ENCODE measurements around the gene RIMBP2.
"Not testable (repeated sequence)": the region's sequence is repeated elsewhere in the genome, so short reads cannot be mapped to it uniquely, and the experiment has no call there.

RIMBP2 gene, protein sequence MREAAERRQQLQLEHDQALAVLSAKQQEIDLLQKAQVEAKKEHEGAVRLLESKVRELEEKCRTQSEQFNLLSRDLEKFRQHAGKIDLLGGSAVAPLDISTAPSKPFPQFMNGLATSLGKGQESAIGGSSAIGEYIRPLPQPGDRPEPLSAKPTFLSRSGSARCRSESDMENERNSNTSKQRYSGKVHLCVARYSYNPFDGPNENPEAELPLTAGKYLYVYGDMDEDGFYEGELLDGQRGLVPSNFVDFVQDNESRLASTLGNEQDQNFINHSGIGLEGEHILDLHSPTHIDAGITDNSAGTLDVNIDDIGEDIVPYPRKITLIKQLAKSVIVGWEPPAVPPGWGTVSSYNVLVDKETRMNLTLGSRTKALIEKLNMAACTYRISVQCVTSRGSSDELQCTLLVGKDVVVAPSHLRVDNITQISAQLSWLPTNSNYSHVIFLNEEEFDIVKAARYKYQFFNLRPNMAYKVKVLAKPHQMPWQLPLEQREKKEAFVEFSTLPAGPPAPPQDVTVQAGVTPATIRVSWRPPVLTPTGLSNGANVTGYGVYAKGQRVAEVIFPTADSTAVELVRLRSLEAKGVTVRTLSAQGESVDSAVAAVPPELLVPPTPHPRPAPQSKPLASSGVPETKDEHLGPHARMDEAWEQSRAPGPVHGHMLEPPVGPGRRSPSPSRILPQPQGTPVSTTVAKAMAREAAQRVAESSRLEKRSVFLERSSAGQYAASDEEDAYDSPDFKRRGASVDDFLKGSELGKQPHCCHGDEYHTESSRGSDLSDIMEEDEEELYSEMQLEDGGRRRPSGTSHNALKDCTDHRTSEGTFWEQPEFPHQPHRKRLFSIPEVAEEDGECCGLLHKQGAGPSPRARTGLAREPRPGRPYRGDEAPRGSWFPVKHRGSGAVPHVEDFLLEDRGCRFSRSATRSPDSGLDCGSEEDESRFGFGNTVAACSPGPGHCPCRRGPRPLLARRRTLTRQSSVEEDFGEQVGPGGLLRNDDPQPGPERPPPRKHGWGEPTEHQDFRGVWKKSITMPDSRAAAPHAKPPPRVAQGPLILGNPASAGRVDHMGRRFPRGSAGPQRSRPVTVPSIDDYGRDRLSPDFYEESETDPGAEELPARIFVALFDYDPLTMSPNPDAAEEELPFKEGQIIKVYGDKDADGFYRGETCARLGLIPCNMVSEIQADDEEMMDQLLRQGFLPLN (N-terminal part only)

GRCh38 chr12:130715998-130716968 is at the start of gene RIMBP2:
RIMBP2 (minus strand) TSS chr12:130716299; CDS start chr12:130479013, 237,286 bp downstream.
- peak; percentile 82 for FAIRE-seq
- DNase-seq (ENCODE audit: low spot score) = peak; percentile 70

- peak; percentile 99 for FAIRE-seq
- DNase-seq (ENCODE audit: low spot score) = peak; percentile 31
Measured at GRCh38 chr12:130765186-130765659, 49.1 kb upstream of the RIMBP2 start.

GRCh38 chr12:130764475-130765185 is 48.5 kb upstream of the RIMBP2 start:
- peak; percentile 50 for DNase-seq (ENCODE audit: low spot score)
- no peak for FAIRE-seq

DNA sequence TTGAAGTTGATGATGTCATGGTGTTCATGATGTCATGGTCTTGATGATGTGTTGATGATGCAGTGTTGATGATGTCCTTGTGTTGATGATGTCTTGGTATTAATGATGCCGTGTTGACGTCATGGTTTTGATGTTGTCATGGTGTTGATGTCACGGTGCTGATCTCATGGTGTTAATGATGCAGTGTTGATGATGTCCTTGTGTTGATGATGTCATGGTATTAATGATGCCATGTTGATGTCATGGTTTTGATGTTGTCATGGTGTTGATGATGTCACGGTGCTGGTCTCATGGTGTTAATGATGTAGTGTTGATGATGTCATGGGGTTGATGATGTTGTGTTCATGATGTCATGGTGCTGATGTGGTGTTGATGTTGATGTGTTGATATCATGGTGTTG is 48.0 kb upstream of the RIMBP2 start:
- DNase-seq (ENCODE audit: low spot score) = no peak

DNA sequence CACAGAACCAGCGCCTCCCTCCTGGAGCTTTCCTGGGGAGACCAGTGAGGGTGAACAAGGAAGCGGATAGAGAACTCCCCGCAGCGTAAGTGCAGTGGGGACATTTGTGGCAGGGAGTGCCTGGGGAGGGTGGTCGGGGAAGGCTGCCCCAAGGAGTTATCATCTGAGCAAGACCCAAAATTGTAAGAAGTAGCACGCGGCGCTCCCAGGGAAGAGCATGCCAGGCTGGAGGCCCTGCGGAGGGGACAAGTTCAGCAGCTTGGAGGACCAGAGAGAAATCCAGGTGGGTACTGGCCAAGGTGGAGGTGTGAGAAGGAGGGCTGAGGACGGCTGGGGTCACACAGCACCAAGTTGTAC is 46.2 kb upstream of the RIMBP2 start:
- no peak for FAIRE-seq

More for the DNA sequence above, 48.0 kb upstream of the RIMBP2 start:
- FAIRE-seq = no peak

GRCh38 chr12:130761537-130762318 is 45.6 kb upstream of the RIMBP2 start:
- FAIRE-seq (no peak), DNase-seq (ENCODE audit: low spot score) (peak; percentile 51)

More for the DNA sequence above, 46.2 kb upstream of the RIMBP2 start:
- DNase-seq (ENCODE audit: low spot score) = no peak

GRCh38 chr12:130754234-130754901 is 38.3 kb upstream of the RIMBP2 start:
- DNase-seq (ENCODE audit: low spot score) (no peak), FAIRE-seq (no peak)

- FAIRE-seq (no peak), DNase-seq (ENCODE audit: low spot score) (no peak)
Measured at GRCh38 chr12:130752692-130753230, 36.7 kb upstream of the RIMBP2 start.

DNA sequence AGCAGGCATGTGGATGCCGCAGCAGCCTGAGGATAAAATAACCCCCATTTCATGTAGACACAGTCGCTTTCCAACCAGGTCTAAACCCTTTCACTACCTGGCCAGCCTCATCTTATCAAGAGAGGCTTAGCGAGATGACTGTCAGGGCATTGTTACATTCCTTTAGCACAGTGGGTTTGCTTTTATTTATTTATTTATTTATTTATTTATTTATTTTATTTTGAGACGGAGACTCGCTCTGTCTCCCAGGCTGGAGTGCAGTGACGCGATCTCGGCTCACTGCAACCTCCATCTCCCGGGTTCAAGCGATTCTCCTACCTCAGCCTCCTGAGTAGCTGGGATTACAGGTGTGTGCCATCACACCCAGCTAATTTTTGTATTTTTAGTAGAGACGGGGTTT is 35.9 kb upstream of the RIMBP2 start:
- not testable (repeated sequence) for DNase-seq (ENCODE audit: low spot score); FAIRE-seq

- FAIRE-seq (no peak), DNase-seq (ENCODE audit: low spot score) (no peak)
Measured at GRCh38 chr12:130748786-130749185, 32.7 kb upstream of the RIMBP2 start.

DNA sequence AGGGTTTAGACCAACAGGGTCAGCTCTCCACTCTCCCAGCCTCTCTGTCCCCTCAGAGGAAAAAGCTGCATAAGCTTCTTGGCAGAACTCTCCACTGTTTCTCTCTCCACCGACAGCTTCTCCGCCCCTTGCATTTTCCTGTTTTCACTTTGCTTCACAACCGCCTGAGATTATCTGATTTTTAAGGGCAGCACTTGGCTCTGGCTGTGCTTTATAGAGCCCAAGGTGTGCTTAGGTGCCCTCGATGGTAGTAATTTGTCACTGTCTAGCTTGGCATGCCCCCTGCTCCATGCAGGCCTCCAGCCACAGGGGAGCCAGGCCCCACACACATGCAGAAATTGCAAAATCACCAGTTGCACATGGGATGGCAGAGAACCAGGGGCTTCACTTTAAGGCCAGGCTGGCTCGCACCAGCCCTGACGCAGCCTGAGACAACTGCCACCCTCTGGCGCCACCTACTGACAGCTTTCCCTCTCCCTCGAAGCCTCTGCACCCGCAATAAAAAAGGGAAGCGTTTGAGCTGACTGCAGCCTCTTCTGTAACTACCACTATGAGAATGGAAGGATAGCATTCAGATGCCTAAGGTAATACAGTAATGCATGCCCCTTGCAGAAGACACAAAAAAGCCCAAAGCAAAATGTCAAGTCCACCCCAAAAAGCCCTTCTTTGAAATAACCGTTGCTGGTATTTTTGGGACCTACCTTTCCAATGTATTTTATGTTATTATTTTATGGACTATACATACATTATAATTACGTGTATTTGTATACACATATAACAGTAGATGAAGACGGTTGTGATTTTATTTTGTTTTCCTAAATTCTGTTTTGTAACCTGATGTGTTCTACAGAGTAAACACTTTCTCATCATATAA is 32.0 kb upstream of the RIMBP2 start:
- peak; percentile 67 for FAIRE-seq
- DNase-seq (ENCODE audit: low spot score) = peak; percentile 77

- no peak for FAIRE-seq
- no peak for DNase-seq (ENCODE audit: low spot score)
Measured at GRCh38 chr12:130746546-130746945, 30.4 kb upstream of the RIMBP2 start.

DNA sequence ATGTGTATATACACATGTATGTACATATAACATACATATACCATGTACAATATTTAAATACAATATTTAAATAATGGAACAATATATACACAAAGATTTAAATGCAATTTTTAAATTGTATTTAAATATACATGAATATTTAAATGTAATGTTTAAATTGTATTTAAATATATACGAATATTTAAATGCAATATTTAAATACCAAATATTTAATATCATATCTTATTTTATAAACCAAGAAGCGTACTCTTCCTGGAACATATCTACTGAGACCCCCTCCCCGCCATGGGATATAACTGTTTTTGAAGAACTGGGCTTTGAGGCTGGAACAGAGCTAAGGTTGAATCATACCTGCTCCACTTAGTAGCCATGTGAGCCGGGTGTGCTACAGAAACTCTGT is 29.8 kb upstream of the RIMBP2 start:
- DNase-seq (ENCODE audit: low spot score) = no peak
- FAIRE-seq = no peak

DNA sequence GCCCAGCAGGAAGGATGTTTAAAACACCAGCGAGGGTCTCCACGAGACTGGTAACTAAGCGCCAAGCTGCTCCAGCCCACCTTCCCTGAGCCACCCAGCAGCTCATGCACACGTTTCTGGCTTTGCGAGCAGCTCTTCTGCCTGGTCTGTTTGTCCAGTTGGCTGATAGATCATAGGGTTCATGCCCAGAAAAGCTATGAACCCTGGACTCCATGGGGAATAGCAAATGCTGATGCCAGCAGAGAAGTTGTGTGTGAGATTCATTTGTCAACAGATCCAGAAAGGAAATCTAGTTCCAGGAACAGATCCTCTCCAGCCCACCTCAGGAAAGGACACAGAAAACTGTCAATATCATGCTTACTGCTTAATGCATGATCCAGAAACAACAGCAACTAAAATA is 28.2 kb upstream of the RIMBP2 start:
- no peak for DNase-seq (ENCODE audit: low spot score)
- FAIRE-seq = no peak

DNA sequence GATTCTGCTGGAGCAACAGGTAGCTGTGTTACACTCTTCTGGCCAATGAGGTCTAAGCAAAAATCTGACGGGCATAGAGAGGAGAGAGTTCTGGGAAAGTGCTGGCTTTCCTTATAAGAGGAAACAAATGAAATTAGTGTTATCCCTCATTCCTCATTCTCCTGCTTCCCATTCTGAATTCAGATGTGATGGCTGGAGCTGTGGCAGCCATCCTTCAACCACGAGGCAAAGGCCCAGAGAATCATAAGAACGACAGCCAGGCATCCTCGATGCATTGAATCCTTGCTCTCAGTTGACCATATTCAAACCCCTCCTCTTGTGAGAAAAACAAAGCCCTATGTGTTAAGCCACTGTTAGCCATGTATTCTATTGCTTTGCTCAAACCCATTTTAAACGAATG is 27.5 kb upstream of the RIMBP2 start:
- DNase-seq (ENCODE audit: low spot score) = no peak
- FAIRE-seq = no peak

GRCh38 chr12:130743176-130743575 is 27.1 kb upstream of the RIMBP2 start:
- DNase-seq (ENCODE audit: low spot score) = no peak
- FAIRE-seq = no peak

- FAIRE-seq = no peak
- no peak for DNase-seq (ENCODE audit: low spot score)
Measured at GRCh38 chr12:130742716-130743115, 26.6 kb upstream of the RIMBP2 start.

All from urothelium cell line (cell line).